ENCODE results near the gene IQSEC1.

The IQSEC1 gene

GRCh38 chr3:12982619-12983101, 90.6 kb downstream of the IQSEC1 start:
- in situ Hi-C loops (cut with HindIII; ENCODE audit: low sequenced_read_pairs), result no loop called here
- H3K4me3 ChIP-seq (ENCODE audit: low read depth, low read length), result no peak overlapping the region
- no peak for TF ChIP-seq CTCF (IDR thresholded peaks at IDR 0.05; ENCODE audit: low read depth, low read length)
- no peak for DNase-seq (ENCODE audit: low read depth, low spot score)

- DNase-seq (ENCODE audit: low read depth, low spot score), result no peak
- no peak for TF ChIP-seq CTCF (IDR thresholded peaks at IDR 0.05; ENCODE audit: low read depth, low read length)
- no peak overlapping the region for H3K4me3 ChIP-seq (ENCODE audit: low read depth, low read length)
- in situ Hi-C loops (cut with HindIII; ENCODE audit: low sequenced_read_pairs), result no loop called here
Observed at GRCh38 chr3:12981306-12982275, 91.6 kb downstream of the IQSEC1 start.

GRCh38 chr3:12980596-12981290, 92.5 kb downstream of the IQSEC1 start:
- TF ChIP-seq CTCF (IDR thresholded peaks at IDR 0.05; ENCODE audit: low read depth, low read length), result no peak
- H3K4me3 ChIP-seq (ENCODE audit: low read depth, low read length), result no peak overlapping the region
- DNase-seq (ENCODE audit: low read depth, low spot score), result no peak
- in situ Hi-C loops (cut with HindIII; ENCODE audit: low sequenced_read_pairs), result no loop called here

- H3K4me3 ChIP-seq (ENCODE audit: low read depth, low read length), result no peak overlapping the region
- DNase-seq (ENCODE audit: low read depth, low spot score), result no peak
- in situ Hi-C loops (cut with HindIII; ENCODE audit: low sequenced_read_pairs), result no loop called here
- TF ChIP-seq CTCF (IDR thresholded peaks at IDR 0.05; ENCODE audit: low read depth, low read length), result no peak
Observed at GRCh38 chr3:12979947-12980487, 93.2 kb downstream of the IQSEC1 start.

GRCh38 chr3:12979151-12979946, 93.9 kb downstream of the IQSEC1 start:
- no peak overlapping the region for H3K4me3 ChIP-seq (ENCODE audit: low read depth, low read length)
- no peak for DNase-seq (ENCODE audit: low read depth, low spot score)
- in situ Hi-C loops (cut with HindIII; ENCODE audit: low sequenced_read_pairs), result no loop called here
- no peak for TF ChIP-seq CTCF (IDR thresholded peaks at IDR 0.05; ENCODE audit: low read depth, low read length)

- no peak for DNase-seq (ENCODE audit: low read depth, low spot score)
- TF ChIP-seq CTCF (IDR thresholded peaks at IDR 0.05; ENCODE audit: low read depth, low read length), result no peak
- in situ Hi-C loops (cut with HindIII; ENCODE audit: low sequenced_read_pairs), result no loop called here
- H3K4me3 ChIP-seq (ENCODE audit: low read depth, low read length), result no peak overlapping the region
Observed at GRCh38 chr3:12978682-12979081, 94.5 kb downstream of the IQSEC1 start.

Measured in astrocyte of the spinal cord (primary cell).